WTC11 (cell line): ENCODE results near the gene PRSS53. TPM values are rescaled to one million over a fixed set of nuclear protein-coding genes. Genes with fewer than 3 reads are reported as not detected.

Experiments used
- ATAC-seq: fragments of 200-7000 bp; cut with Tn5 transposase; 2 replicates; pipeline ENCODE4 v1.10.0; 2021; ENCODE audit warnings: mild to moderate bottlenecking, moderate library complexity
- CTCF ChIA-PET: fragments of 300-600 bp; sonication (Branson Sonifier 250); formaldehyde crosslinking; loops from one replicate; lab custom pipeline; 2021; ENCODE audit warnings: antibody characterized with exemption; lab: Charles Lee
- POLR2A ChIA-PET: fragments of 350-600 bp; sonication (Branson Sonifier 250); formaldehyde crosslinking; loops from one replicate; lab custom pipeline; 2021; ENCODE audit warnings: antibody characterized with exemption; lab: Charles Lee
- DNase-seq: peaks from one replicate; pipeline ENCODE4 v3.0.0; 2021; ENCODE audit warnings: low spot score
- H3K27ac Mint-ChIP-seq: 2 replicates; pipeline ENCODE4 v1.8.0; 2021; ENCODE audit warnings: mixed read lengths
- H3K27me3 Mint-ChIP-seq: 2 replicates; pipeline ENCODE4 v1.8.0; 2021; ENCODE audit warnings: low read depth, mild to moderate bottlenecking, moderate library complexity, mixed read lengths
- H3K36me3 Mint-ChIP-seq: 2 replicates; pipeline ENCODE4 v1.8.0; 2021; ENCODE audit warnings: mixed read lengths
- H3K4me1 Mint-ChIP-seq: 2 replicates; pipeline ENCODE4 v1.8.0; 2022; ENCODE audit warnings: mixed read lengths
- H3K4me3 Mint-ChIP-seq: 2 replicates; pipeline ENCODE4 v1.8.0; 2021; ENCODE audit warnings: mild to moderate bottlenecking, moderate library complexity, mixed read lengths
- H3K9me3 Mint-ChIP-seq: 2 replicates; pipeline ENCODE4 v1.8.0; 2021; ENCODE audit warnings: mixed read lengths
- E2F5 ChIP-seq: sonication (generic); formaldehyde crosslinking; IDR thresholded peaks from 2 replicates; pipeline ENCODE4 v1.8.1; 2022; ENCODE audit warnings: mild to moderate bottlenecking, moderate library complexity, missing genetic modification reagents
- FOXJ3 ChIP-seq: sonication (generic); formaldehyde crosslinking; IDR thresholded peaks from 2 replicates; pipeline ENCODE4 v1.9.0; 2021; ENCODE audit warnings: missing genetic modification reagents, mild to moderate bottlenecking, borderline replicate concordance
- FOXP1 ChIP-seq: sonication (generic); formaldehyde crosslinking; IDR thresholded peaks from 2 replicates; pipeline ENCODE4 v1.8.0; 2022; ENCODE audit warnings: missing genetic modification reagents, mild to moderate bottlenecking, moderate library complexity, borderline replicate concordance
- GABPB1 ChIP-seq: sonication (generic); formaldehyde crosslinking; IDR thresholded peaks from 2 replicates; pipeline ENCODE4 v1.8.1; 2023; ENCODE audit warnings: mild to moderate bottlenecking, missing genetic modification reagents
- HMGXB4 ChIP-seq: sonication (generic); formaldehyde crosslinking; IDR thresholded peaks from 2 replicates; pipeline ENCODE4 v1.8.1; 2023; ENCODE audit warnings: mild to moderate bottlenecking, moderate library complexity, missing genetic modification reagents
- JUN ChIP-seq: sonication (generic); formaldehyde crosslinking; IDR thresholded peaks from 2 replicates; pipeline ENCODE4 v1.8.0; 2023; ENCODE audit warnings: mild to moderate bottlenecking, missing genetic modification reagents
- NFYB ChIP-seq: sonication (generic); formaldehyde crosslinking; conservative IDR thresholded peaks from 2 replicates; pipeline ENCODE4 v1.8.0; 2022; ENCODE audit warnings: low read depth, missing genetic modification reagents
- NR2C2 ChIP-seq: sonication (generic); formaldehyde crosslinking; IDR thresholded peaks from 2 replicates; pipeline ENCODE4 v1.8.0; 2022; ENCODE audit warnings: mild to moderate bottlenecking, missing genetic modification reagents
- SOX15 ChIP-seq: fragments of 250-450 bp; sonication (Bioruptor Pico); IDR thresholded peaks from 2 replicates; pipeline ENCODE4 v1.9.0; 2021; ENCODE audit warnings: mild to moderate bottlenecking
- SP1 ChIP-seq: sonication (generic); formaldehyde crosslinking; conservative IDR thresholded peaks from 2 replicates; pipeline ENCODE4 v1.8.1; 2022; ENCODE audit warnings: missing genetic modification reagents
- STAT6 ChIP-seq: sonication (generic); formaldehyde crosslinking; conservative IDR thresholded peaks from 2 replicates; pipeline ENCODE4 v1.8.1; 2023; ENCODE audit warnings: mild to moderate bottlenecking, low read depth, missing genetic modification reagents, moderate library complexity
- TEAD1 ChIP-seq: sonication (generic); formaldehyde crosslinking; IDR thresholded peaks from 2 replicates; pipeline ENCODE4 v1.8.0; 2022; ENCODE audit warnings: mild to moderate bottlenecking, missing genetic modification reagents
- ZBTB21 ChIP-seq: sonication (generic); formaldehyde crosslinking; IDR thresholded peaks from 2 replicates; pipeline ENCODE4 v1.8.1; 2023; ENCODE audit warnings: mild to moderate bottlenecking, missing genetic modification reagents, borderline replicate concordance
- ZNF121 ChIP-seq: sonication (generic); formaldehyde crosslinking; IDR thresholded peaks from 2 replicates; pipeline ENCODE4 v1.8.0; 2023; ENCODE audit warnings: missing genetic modification reagents
- ZNF232 ChIP-seq: sonication (generic); formaldehyde crosslinking; IDR thresholded peaks from 2 replicates; pipeline ENCODE4 v1.8.0; 2022; ENCODE audit warnings: mild to moderate bottlenecking, missing genetic modification reagents
- total RNA-seq: library from RNA; stranded (reverse); gene quantifications from 3 replicates; pipeline ENCODE4 v1.2.3, GENCODE V29; 2021
- TF ChIP-seq, protein P1 (sequence below): sonication (generic); formaldehyde crosslinking; IDR thresholded peaks from 2 replicates; pipeline ENCODE4 v1.8.1; 2022; ENCODE audit warnings: missing genetic modification reagents, borderline replicate concordance
- TF ChIP-seq, protein P2 (sequence below): fragments of 250-450 bp; sonication (Bioruptor Pico); IDR thresholded peaks from 2 replicates; pipeline ENCODE4 v1.9.0; 2021; ENCODE audit warnings: mild to moderate bottlenecking
- TF ChIP-seq, protein P3 (sequence below): fragments of 200-600 bp; IDR thresholded peaks from 2 replicates; pipeline ENCODE4 v1.8.0; 2022; ENCODE audit warnings: antibody characterized with exemption

The PRSS53 gene
- total RNA-seq, 1 experiment from 2014 or later: 4.9 TPM

- Mint-ChIP-seq H3K9me3 (no peaks in the 10 kb centered on the region), H3K4me1 (peaks cover 13% of the 10 kb centered on the region), H3K4me3 (no peak overlapping the region), H3K36me3 (peaks cover 27% of the 10 kb centered on the region), H3K27ac (no peak overlapping the region), H3K27me3 (no peaks in the 10 kb centered on the region)
- TF ChIP-seq E2F5 (CRISPR knock-in tag) (no peak), JUN (CRISPR knock-in tag) (no peak), FOXP1 (CRISPR knock-in tag) (no peak), ZBTB21 (CRISPR knock-in tag) (no peak), GABPB1 (no peak), FOXJ3 (CRISPR knock-in tag) (no peak), ZNF232 (CRISPR knock-in tag) (no peak), NFYB (CRISPR knock-in tag) (no peak), STAT6 (CRISPR knock-in tag) (no peak), HMGXB4 (CRISPR knock-in tag) (no peak), ZNF121 (CRISPR knock-in tag) (no peak), NR2C2 (no peak), SP1 (CRISPR knock-in tag) (no peak), SOX15 (CRISPR knock-in tag) (no peak), TEAD1 (no peak)
- TF ChIP-seq, protein P1, sequence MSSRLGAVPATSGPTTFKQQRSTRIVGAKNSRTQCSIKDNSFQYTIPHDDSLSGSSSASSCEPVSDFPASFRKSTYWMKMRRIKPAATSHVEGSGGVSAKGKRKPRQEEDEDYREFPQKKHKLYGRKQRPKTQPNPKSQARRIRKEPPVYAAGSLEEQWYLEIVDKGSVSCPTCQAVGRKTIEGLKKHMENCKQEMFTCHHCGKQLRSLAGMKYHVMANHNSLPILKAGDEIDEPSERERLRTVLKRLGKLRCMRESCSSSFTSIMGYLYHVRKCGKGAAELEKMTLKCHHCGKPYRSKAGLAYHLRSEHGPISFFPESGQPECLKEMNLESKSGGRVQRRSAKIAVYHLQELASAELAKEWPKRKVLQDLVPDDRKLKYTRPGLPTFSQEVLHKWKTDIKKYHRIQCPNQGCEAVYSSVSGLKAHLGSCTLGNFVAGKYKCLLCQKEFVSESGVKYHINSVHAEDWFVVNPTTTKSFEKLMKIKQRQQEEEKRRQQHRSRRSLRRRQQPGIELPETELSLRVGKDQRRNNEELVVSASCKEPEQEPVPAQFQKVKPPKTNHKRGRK (CRISPR knock-in tag): no peak
- TF ChIP-seq, protein P2, sequence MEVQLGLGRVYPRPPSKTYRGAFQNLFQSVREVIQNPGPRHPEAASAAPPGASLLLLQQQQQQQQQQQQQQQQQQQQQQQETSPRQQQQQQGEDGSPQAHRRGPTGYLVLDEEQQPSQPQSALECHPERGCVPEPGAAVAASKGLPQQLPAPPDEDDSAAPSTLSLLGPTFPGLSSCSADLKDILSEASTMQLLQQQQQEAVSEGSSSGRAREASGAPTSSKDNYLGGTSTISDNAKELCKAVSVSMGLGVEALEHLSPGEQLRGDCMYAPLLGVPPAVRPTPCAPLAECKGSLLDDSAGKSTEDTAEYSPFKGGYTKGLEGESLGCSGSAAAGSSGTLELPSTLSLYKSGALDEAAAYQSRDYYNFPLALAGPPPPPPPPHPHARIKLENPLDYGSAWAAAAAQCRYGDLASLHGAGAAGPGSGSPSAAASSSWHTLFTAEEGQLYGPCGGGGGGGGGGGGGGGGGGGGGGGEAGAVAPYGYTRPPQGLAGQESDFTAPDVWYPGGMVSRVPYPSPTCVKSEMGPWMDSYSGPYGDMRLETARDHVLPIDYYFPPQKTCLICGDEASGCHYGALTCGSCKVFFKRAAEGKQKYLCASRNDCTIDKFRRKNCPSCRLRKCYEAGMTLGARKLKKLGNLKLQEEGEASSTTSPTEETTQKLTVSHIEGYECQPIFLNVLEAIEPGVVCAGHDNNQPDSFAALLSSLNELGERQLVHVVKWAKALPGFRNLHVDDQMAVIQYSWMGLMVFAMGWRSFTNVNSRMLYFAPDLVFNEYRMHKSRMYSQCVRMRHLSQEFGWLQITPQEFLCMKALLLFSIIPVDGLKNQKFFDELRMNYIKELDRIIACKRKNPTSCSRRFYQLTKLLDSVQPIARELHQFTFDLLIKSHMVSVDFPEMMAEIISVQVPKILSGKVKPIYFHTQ (CRISPR knock-in tag): no peak
- TF ChIP-seq, protein P3, sequence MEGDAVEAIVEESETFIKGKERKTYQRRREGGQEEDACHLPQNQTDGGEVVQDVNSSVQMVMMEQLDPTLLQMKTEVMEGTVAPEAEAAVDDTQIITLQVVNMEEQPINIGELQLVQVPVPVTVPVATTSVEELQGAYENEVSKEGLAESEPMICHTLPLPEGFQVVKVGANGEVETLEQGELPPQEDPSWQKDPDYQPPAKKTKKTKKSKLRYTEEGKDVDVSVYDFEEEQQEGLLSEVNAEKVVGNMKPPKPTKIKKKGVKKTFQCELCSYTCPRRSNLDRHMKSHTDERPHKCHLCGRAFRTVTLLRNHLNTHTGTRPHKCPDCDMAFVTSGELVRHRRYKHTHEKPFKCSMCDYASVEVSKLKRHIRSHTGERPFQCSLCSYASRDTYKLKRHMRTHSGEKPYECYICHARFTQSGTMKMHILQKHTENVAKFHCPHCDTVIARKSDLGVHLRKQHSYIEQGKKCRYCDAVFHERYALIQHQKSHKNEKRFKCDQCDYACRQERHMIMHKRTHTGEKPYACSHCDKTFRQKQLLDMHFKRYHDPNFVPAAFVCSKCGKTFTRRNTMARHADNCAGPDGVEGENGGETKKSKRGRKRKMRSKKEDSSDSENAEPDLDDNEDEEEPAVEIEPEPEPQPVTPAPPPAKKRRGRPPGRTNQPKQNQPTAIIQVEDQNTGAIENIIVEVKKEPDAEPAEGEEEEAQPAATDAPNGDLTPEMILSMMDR: no peak
- ATAC-seq: no peak
- ChIA-PET POLR2A (interaction anchor here (0.6 kb wide), 1 partner anchor 77 kb away, joined by 3 read pairs; no protein-coding TSS in a partner anchor), CTCF (no interaction called here)
- no peak for DNase-seq
Measured at GRCh38 chr16:31077024-31077423, 11.7 kb downstream of the PRSS53 start.
